Coronary artery (tissue), 2 donors: ENCODE data around the gene CSRNP2.

Source experiments
- DNase-seq: peaks from one replicate; pipeline ENCODE4 v3.0.0-alpha.2; 2017; ENCODE audit warnings: low spot score
- H3K27ac ChIP-seq, 2 donors: fragments of 200-600 bp; sonication (generic); one replicate each; pipeline ENCODE4 v1.5.1; 2016 to 2019
- H3K4me3 ChIP-seq: fragments of 200-600 bp; sonication (generic); 2 replicates; pipeline ENCODE4 v1.5.1; 2016; ENCODE audit warnings: mild to moderate bottlenecking, moderate library complexity
- CTCF ChIP-seq: fragments of 200-600 bp; sonication (generic); IDR thresholded peaks from one replicate; pipeline ENCODE4 v1.5.1; 2019; ENCODE audit warnings: antibody characterized with exemption

The CSRNP2 gene

GRCh38 chr12:51028126-51028812 is 55.1 kb downstream of the CSRNP2 start:
- TF ChIP-seq CTCF: no peak
- DNase-seq: no peak
- no peak overlapping the region for H3K27ac ChIP-seq
- no peak overlapping the region for H3K4me3 ChIP-seq

GRCh38 chr12:51027342-51027835 is 56.0 kb downstream of the CSRNP2 start:
- no peak for TF ChIP-seq CTCF
- no peak overlapping the region for H3K27ac ChIP-seq
- no peak for DNase-seq
- H3K4me3 ChIP-seq: no peak overlapping the region

- no peak for TF ChIP-seq CTCF
- DNase-seq: peak; percentile 97
- Histone ChIP-seq H3K4me3 (peak within 1 kb of the TSS; percentile 95), H3K27ac (peak within 1 kb of the TSS; percentile 96)
Measured at GRCh38 chr12:51025836-51026638, 57.4 kb downstream of the CSRNP2 start, which contains the start of gene SLC11A2. Gene SLC11A2 (minus strand): TSS chr12:51026384. CDS start chr12:51010728, 15,656 bp downstream.

GRCh38 chr12:51025338-51025835 is 58.0 kb downstream of the CSRNP2 start:
- no peak for DNase-seq
- peak overlapping the region; percentile 96 for H3K27ac ChIP-seq
- H3K4me3 ChIP-seq: peak overlapping the region; percentile 95
- no peak for TF ChIP-seq CTCF

- no peak for DNase-seq
- peak overlapping the region; percentile 96 for H3K27ac ChIP-seq
- TF ChIP-seq CTCF: no peak
- peak overlapping the region; percentile 95 for H3K4me3 ChIP-seq
Measured at GRCh38 chr12:51023625-51024382, 59.6 kb downstream of the CSRNP2 start.

GRCh38 chr12:51021694-51022093 is 61.7 kb downstream of the CSRNP2 start:
- no peak for TF ChIP-seq CTCF
- Histone ChIP-seq H3K27ac (no peak overlapping the region), H3K4me3 (no peak overlapping the region)
- DNase-seq: no peak
